HG03159 (cell line): ENCODE measurements around the gene NLRC5.
A peak's percentile ranks its signal among the peaks of the same experiment; 100 is the strongest.
"Not testable (repeated sequence)": the region's sequence is repeated elsewhere in the genome, so short reads cannot be mapped to it uniquely, and the experiment has no call there.

ENCODE experiments used
- ATAC-seq: cut with Tn5 transposase; IDR thresholded peaks from one replicate; pipeline ENCODE4 v1.9.1; 2021; ENCODE audit warnings: mild to moderate bottlenecking, moderate library complexity; ENCODE audit not compliant: unreplicated experiment

NLRC5 gene

DNA sequence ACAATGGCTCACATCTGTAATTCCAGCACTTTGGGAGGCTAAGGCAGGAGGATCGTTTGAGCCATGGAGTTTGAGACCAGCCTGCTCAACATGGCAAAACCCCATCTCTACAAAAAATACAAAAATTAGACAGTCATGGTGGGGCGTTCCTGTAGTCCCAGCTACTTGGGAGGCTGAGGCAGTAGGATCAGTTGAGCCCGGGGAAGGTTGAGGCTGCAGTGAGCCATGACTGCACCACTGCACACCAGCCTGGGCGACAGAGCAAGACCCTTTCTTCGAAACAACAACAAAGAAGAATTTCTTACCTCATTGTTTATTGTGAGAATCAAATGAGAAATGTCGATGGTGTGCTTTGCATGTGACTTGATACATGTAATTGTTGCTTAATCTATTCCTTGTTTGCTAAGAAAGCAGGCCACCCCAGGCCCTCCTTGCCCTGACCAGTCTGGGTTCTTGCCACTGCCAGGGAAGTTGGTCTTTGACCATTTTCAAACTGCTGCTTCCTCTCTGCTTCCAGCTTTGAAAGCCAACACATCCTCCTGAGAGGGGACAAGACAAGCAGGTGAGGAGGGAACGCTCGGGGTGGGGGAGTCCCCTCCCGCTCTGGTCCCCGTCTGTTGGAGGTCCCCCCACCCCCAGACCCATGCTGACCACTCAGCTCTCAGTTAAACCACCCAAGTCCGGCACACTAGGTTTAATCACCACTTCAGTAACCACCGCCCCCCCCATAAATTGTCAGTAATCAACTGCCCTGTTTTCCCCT lies 55.8 kb downstream of the NLRC5 start:
- ATAC-seq: no peak

DNA sequence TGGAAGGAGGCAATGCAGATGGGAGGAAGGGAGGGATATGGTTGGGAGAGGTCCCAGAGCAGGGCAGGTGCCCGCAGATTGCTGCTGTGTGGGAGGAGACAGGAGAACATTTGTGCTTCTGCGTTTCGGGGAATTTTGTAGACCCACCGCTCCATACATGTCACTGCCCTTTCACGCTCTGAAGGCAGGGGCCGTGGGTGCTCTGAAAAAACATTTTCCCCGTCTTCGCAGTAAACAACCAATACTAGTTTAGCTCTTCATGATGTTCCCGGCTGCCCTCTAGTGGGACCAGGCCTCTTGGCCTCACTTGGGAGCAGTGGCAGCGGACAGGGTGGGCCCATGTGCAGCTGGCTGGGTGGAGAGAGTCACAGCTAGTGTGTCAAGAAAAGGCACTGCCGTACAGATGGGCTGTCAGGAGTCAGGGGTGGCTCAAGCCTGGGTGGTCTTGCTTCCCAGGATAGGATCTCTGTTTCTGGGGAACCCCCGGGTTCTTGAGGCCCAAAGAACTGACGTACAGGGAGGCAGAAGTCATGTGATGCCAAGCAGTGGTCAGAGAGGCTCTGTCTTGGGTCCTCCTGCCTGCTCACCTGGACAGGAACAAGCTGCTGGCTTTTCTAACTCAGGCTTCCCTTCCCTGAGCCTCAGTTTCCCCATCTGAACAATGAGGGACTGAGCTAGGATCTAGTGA lies 56.5 kb downstream of the NLRC5 start:
- ATAC-seq: no peak

DNA sequence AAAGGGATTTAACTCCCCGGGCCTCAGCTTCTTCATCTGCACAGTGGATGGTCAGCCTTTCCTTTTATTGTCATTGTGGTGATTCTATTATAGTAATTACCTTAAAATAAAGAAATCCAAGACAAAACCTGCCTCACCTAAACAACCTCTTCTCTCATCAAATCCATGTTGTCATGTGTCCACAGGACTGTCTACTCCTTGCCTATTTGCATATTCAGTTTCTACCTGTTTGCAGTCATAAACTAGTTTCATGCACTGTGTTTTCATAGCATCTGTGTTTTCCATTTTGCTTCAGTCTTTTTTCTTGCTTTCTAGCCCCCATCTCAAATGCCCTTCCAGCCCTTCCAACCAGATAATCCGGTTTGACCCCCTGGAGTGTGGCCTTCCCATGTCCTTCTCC lies 58.7 kb downstream of the NLRC5 start:
- no peak for ATAC-seq

DNA sequence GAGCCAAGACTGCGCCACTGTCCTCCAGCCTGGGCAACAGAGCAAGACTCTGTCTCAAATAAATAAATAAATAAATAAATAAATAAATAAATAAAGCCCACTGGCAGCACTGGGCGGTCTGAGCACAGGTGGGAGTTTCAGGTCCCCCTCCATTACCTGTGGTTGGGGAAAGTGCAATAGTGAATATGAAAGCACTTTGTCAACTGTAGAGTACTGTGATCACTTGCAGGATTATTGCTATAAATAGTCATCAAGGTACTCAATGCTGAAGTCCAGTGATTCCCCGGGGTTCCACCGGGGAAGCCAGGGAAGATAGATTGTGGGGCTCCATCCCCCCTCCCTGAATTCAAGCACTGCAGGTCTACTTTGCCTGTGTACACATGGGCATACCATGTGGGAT lies 60.3 kb downstream of the NLRC5 start:
- peak; percentile 44 for ATAC-seq

DNA sequence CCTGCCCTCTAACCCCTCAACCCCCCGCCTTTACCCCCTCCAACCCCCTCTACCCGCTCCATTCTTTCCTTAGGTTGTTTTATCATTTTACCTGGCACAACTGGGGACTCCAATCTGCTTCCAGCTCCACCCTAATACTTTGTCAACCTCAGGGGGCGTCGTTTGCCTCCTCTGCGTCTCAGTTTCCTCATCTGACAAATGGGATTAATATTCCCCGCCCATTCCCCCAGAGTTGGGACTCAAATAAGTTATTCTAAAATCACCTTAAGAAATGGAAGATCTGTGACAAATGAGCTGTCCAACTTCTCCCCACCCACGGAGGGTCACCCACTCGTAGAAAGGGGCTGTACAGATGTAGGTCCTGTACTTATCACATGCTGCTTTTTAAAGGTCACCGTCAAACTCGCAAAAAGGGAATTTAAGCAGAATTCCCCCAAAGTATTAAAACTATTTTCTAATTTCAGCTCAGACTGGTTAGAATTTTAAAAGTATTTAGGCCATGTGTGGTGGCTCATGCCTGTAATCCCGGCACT lies 62.4 kb downstream of the NLRC5 start:
- ATAC-seq: no peak

DNA sequence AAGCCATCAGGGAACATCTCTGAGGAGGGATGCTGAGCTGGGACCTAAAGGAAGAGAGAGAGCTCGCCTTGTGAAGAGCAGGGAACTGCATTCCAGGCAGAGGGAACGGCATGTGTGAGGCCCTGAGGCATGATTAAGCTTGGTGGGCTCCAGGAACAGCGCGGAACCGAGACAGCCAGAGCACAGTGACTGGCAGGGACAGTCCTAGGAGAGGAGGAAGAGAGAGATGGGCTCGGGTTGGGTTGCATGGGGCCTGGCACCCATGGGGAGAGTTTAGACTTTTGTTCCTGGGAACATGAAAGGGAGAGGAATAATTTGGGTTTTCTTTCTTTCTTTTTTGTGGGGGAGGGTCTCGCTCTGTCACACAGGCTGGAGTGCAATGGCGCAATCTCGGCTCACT lies 63.8 kb downstream of the NLRC5 start:
- ATAC-seq: no peak

DNA sequence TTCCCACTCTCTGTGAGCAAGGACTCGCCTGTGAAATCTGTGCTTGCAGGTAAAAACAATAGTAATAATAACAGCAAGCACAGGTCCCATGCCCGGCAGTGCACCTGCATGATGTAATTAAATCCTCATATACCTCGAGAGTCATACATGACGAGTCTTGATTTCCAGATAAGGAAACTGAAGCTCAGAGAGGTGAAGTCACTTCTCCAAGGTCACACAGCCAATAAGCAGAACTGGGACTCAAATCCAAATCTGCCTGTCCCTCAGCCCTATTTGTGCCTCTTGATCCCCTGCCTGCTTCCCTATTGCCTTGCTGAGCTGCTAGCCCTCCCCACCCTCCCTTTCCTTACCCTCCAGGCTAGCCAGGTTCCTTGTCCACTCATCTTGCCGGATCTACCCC lies 65.0 kb downstream of the NLRC5 start:
- ATAC-seq: no peak

DNA sequence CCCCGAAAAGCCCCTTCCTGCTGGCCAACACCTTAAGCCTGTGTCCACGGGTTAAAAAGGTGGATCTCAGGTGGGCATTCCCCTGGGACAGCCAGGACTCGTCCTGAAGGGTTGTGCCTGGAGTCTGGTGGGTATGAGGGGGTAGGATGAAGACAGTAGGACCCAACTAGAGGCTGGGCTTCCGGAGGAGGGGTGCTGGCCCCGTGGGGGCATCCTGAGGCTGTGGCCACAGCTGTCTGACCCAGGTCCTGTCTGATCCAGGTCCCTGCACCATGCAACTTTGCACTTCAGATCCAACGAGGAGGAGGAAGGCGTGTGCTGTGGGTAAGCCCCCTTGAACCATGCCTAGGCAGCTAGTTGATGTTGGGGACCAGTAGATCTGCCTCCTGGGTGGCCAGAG lies 65.4 kb downstream of the NLRC5 start:
- ATAC-seq: no peak

DNA sequence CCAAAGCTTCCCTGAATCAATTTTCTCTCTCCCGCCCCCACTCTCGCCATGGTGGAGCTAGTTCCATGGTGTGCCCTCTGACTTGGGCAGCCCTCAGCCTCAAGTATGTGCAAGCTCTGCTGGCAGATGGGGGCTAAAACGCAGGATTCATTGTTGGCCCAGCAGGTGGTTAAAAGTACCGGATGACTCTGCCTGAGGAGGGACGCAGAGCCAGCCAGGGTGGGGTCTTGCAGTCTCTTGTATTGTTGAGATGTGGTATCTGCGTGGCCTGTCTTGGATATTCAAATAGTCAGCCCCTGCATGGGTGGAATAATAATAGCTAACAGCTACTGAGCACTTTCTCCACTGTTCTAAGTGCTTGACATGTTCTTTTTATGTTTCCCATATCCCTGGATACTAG lies 66.3 kb downstream of the NLRC5 start:
- ATAC-seq: no peak

DNA sequence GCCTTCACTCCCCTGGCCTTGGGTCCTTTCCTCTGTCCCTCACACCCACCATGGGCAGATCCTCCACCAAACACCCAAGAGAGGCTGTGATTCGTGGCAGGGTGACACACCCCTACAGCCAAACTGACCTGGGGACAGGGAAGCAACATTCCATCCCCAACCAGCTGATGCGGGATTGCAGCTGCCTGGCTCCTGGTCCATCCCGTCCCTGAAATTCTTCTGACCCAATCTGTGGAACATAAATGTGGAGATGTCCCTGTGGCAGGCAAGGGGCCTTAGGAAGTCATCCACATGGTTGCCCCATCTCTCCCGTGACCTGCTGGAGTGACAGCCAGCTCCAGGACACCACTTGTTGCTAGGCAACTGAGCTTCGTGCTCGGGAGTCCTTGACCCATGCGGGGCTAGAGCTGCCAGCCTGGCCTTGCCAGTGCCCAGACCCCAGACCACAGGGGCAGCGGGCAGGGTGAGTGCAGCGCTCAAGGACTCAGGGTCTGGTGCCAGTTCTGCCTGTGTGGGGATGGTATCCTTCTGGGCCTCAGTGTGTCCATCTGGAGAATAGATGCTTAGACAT lies 69.0 kb downstream of the NLRC5 start:
- ATAC-seq: no peak

DNA sequence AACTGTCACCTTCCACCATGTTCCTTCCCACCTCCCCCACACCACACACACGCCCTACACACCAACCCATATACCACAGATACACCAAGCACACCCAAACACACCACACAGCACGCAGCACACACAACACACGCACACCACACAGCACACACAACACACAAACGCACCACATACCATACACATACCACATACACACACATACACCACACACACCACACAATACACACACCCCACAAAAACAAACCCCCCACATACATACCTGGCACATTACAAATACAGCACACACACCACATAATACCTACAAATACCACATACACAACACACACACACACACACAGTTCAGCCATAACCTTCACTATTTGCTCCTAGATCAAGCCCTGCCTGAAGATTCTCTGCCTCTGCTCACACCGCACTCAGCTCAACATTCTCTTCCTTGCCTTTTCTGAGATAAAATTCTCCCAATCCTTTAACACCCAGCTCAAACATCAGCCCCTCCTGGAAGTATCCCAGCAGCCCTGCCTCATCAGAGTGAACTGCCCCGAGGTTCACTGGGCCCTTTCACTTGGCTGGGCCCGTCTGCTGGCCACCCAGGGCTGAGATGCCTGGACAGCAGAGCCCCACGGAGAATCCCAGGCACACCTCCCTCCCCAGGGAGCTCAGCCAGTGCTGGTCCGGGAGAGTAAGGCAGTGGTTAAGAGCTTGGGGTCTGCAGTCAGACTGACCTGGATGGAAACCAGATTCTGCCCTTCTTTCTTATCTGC lies 71.1 kb downstream of the NLRC5 start:
- no peak for ATAC-seq

DNA sequence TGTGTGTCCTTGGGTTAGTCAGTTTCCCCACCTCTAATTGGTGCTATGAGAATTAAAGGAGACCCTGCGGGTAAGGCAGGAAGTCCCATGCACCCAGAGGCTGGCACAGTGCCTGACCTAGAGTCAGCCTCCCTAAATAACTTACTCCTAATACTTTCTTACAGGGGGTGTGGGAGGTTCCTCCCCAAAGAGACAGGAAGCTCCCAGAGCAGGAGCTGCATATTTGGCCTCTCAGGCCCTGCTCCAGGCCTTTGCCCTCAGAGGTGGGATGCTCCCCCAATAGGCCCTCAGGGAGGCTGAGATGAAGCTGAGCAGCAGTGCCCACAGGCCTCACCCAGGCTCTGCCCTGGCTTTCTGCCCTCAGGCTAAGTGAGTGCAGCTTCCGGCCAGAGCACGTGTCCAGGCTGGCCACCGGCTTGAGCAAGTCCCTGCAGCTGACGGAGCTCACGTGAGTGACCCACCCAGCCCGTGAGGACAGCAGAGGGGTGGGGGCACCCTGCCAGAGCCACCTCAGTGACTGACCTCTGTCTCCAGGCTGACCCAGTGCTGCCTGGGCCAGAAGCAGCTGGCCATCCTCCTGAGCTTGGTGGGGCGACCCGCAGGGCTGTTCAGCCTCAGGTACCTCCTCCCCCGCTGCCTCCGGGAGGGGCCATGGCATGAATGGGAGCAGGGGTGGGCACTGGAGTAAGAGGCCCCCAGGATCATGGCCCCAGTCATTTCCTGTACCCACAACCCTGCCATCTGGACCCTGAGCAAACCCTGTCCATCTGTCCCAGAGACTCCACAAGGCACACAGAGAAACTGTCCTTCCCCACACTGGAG lies 71.9 kb downstream of the NLRC5 start:
- ATAC-seq: no peak

DNA sequence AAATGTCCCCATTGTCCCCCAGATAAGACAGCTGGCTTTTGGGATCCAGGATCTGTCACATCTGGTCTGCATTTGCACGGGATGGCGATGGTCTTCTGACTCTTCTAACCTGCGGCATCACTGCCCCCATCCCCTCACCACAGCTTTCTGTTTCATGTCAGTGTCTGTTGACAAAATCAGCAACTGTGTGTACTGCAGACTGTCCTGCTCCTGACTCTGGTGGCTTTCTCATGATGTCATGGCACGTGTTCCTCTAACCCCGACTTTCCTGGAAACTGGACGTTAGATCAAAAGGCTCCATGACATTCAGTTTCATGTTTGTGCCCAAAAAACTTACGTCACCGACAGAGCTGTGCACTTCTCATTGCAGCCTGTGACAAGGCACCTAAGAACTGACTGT lies 73.0 kb downstream of the NLRC5 start:
- no peak for ATAC-seq

DNA sequence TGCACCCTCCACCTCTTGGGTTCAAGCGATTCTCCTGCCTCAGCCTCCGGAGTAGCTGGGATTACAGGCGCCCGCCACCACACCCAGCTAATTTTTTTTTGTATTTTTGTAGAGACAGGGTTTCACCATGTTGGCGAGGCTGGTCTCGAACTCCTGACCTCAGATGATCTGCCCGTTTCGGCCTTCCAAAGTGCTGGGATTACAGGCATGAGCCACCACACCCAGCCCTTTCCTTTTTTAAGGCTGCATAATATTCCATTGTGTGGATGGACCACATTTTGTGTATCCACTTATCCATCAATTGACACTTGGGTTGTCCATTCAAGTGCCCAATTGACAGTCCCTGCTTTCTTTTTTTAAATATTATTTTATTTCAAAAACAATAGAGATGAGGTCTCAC lies 73.8 kb downstream of the NLRC5 start:
- not testable (repeated sequence) for ATAC-seq

DNA sequence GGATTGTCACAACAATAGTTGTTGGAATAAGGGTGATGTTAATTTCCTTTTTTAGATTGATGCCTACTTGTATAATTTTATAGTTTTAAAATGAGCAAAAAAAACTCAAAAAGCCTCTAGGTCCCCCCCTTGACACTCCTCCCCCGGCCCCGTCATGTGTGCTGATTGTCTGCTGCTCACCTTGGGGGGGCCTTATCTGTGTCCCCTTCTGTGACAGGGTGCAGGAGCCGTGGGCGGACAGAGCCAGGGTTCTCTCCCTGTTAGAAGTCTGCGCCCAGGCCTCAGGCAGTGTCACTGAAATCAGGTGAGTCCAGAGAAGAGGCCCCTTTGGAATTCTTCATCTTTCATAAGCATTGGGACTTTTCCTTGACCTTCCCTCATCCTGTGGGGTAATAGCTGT lies 75.6 kb downstream of the NLRC5 start:
- no peak for ATAC-seq

DNA sequence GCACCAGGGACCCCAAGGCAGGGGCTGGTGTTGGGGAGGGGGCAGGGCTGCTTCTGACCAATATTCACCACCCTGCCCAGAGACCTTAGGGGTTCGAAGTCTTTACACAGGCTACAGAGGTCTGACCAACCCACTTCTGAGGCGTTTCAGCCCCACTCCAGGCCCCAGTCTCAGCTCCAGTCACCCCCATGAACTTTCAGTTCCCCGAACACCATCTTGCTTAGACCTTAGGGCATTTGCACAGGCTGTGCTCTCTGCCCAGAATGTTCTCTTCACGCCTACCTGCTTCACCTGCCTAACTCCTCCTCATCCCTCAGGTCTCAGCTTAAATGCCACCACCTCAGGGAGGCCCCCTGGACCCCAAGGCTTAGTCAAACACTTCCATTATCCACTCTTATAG lies 77.3 kb downstream of the NLRC5 start:
- ATAC-seq: no peak

DNA sequence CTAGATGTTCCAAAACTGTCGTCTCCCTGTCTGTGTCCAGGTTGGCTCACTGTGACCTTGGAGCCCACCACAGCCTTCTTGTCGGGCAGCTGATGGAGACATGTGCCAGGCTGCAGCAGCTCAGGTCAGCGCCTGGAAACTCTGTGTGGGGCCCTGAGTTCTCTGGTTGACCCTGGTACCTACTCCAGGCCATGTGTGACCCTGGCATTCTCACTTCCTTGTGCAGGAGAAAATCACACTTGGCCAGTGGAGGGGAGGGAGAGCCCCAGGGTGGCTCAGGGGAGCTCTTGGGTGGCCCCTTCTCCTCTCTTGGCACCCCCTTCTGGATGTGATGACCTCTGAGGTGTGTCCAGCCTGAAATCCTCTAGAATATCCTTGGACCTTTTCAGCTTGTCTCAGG lies 78.0 kb downstream of the NLRC5 start:
- no peak for ATAC-seq

DNA sequence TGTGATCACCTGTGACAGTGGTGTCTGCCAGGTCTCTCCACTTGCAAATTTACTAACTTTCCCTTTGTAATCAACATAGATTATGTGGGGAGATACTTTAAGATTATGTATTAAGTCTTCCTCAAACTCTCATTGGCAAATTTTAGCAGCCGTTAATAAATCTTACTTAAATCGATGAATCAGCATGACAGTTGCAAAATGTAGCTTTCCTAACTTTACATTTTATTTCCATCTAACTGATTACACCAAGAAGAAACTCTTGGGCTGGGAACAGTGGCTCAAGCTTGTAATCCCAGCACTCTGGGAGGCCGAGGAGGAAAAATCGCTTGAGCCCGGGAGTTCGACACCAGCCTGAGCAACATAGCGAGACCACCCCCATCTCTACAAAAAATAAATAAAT lies 79.7 kb downstream of the NLRC5 start:
- no peak for ATAC-seq

DNA sequence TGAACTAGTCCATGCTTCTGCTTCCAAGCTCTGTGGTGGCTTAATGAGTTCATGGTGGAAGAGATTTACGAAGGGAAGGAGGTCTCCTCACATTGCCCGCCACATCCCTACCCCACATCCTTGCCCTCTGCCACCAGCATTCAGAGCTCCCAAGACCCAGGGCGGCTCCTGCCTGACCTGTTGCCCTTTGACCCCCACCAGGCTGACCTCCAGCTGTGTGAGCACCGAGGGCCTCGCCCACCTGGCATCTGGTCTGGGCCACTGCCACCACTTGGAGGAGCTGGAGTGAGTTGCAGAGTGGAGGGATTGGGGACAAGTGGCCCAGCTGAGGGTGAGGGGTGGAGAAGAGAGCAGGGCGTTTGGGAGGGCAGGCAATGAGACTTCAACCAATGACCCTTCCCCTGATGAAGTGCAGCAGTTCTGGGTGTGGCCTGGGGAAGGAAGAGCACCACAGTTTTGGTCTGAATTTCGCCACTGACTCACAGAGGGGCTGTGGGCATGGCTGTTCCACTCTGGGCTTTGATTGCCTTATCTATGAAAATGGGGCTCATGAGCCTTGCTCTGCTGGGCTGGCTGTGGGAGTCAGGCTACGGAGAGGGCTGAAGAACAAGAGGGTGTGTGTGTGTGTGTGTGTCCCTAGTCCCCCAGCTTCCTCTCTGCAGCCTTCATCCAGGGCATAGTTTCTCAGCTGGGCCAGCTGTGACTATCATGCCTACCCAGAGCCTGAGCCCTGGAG lies 80.4 kb downstream of the NLRC5 start:
- ATAC-seq: no peak

DNA sequence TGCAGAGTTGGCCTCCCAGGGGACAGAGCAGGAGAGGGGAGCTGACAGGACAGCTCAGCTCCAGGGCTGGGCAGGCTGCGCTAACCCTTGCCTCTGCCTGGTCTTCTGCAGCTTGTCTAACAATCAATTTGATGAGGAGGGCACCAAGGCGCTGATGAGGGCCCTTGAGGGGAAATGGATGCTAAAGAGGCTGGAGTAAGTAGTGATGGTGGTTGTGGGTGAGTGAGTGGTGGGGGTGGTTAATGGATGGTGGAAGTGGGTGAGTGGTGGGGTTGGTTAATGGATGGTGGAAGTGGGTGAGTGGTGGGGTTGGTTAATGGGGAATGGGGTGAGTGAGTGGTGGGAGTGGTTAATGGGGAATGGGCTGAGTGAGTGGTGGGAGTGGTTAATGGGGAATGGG lies 81.1 kb downstream of the NLRC5 start:
- ATAC-seq: no peak
